HG03432 (cell line): ENCODE measurements around the gene ADCY7.
A peak's percentile ranks its signal among the peaks of the same experiment; 100 is the strongest.

Experiments
- ATAC-seq: cut with Tn5 transposase; IDR thresholded peaks from one replicate; pipeline ENCODE4 v1.9.1; 2021; ENCODE audit warnings: mild to moderate bottlenecking, moderate library complexity; ENCODE audit not compliant: unreplicated experiment

ADCY7 gene

GRCh38 chr16:50247906-50248608, 18.3 kb upstream of the ADCY7 start:
- ATAC-seq = no peak

GRCh38 chr16:50248845-50249244, 17.5 kb upstream of the ADCY7 start:
- ATAC-seq = no peak

GRCh38 chr16:50251375-50252081, 14.8 kb upstream of the ADCY7 start:
- ATAC-seq = no peak

GRCh38 chr16:50252082-50252611, 14.2 kb upstream of the ADCY7 start:
- ATAC-seq = no peak

DNA sequence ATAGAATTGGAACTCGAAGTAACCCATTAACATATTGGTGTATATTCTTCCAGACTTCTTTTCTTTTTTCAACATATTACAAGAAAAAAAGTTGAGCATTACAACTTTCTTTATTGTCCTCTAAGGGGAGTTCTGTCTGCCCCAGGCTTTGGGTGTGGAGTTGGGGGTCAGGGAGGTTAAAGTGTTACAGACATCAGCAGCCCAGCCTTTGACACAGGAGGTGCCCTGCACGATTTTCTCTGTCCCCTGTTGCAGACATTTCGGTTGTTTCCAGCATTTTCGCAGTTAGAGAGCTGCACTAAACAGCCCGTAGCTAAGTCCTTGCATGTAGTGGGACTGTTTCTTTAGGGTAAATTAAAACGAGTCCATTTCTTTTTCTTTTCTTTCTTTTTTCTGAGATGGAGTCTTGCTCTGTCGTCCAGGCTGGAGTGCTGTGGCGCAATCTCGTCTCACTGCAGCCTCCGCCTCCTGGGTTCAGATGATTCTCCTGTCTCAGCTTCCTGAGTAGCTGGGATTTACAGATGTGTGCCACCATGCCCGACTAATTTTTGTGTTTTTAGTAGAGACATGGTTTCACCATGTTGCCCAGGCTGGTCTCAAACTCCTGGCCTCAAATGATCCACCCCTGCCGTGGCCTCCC, 13.4 kb upstream of the ADCY7 start:
- ATAC-seq = no peak

- ATAC-seq = no peak
Measured at GRCh38 chr16:50253514-50253910, 12.8 kb upstream of the ADCY7 start.

DNA sequence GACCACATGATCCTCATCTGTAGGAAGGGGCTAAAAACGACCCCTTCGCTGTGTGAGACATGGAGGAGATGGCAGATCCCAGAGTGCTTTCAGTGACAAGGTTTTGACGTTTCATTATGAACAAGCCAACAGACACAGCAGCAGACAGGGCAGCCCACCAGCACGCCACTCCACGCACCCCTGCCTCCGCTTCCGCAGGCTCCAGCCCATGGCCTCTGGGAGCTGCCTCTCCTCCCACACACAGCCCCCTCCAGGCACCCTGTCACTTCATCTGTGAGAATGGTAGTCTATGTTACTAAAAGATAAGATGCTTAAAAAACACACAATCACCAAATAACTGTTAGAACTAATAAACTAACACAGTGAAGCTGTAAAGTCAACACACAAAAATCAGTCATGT, 12.3 kb upstream of the ADCY7 start:
- no peak for ATAC-seq

DNA sequence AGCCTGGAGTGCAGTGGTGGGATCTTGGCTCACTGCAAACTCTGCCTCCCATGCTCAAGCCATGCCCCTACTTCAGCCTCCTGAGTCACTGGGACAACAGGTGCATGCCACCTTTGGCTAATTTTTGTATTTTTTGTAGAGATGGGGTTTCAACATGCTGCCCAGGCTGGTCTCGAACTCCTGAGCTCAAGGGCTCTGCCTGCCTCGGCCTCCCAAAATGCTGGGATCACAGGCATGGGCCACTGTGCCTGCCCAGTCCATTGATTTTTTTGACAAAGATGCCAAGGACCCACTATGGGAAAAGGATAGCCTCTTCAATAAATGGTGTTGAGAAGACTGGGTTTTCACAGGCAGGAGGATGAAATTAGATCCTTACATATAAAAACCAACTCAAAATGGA, 10.8 kb upstream of the ADCY7 start:
- no peak for ATAC-seq

DNA sequence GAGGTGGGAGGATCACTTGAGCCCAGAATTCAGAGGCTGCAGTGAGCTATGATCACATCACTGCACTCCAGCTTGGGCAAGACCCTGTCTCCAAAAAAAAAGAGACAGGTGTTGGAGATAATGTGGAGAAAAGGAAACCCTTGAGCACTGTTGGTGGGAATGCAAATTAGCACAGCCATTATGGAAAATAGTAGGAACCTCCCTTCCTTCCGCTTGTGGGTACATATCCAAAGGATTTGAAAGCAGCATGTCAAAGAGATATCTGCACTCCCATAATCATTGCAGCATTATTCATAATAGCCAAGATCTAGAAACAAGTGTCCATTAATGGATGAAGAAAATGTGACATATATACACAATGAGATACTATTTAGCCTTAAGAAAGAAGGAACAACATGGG, 9.7 kb upstream of the ADCY7 start:
- ATAC-seq = no peak

DNA sequence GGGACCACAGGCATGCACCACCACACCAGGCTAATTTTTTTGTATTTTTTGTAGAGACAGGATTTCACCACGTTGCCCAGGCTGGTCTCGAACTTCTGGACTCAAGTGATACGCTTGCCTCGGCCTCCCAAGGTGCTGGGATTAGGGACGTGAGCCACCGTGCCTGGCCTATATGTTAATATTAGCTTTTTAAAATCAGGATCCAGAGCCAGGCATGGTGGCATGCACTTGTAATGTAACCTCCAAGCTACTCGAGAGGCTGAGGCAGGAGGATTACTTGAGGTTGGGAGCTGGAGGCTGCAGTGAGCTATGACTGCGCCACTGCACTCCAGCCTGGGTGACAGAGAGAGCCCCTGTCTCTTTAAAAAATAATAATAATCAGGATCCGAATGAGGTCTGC, 8.5 kb upstream of the ADCY7 start:
- no peak for ATAC-seq

GRCh38 chr16:50259334-50260205, 6.8 kb upstream of the ADCY7 start:
- ATAC-seq = no peak

GRCh38 chr16:50260206-50261159, 5.9 kb upstream of the ADCY7 start:
- ATAC-seq = no peak

- no peak for ATAC-seq
Measured at GRCh38 chr16:50261160-50261706, 5.1 kb upstream of the ADCY7 start.

GRCh38 chr16:50261707-50262235, 4.6 kb upstream of the ADCY7 start:
- ATAC-seq = no peak

DNA sequence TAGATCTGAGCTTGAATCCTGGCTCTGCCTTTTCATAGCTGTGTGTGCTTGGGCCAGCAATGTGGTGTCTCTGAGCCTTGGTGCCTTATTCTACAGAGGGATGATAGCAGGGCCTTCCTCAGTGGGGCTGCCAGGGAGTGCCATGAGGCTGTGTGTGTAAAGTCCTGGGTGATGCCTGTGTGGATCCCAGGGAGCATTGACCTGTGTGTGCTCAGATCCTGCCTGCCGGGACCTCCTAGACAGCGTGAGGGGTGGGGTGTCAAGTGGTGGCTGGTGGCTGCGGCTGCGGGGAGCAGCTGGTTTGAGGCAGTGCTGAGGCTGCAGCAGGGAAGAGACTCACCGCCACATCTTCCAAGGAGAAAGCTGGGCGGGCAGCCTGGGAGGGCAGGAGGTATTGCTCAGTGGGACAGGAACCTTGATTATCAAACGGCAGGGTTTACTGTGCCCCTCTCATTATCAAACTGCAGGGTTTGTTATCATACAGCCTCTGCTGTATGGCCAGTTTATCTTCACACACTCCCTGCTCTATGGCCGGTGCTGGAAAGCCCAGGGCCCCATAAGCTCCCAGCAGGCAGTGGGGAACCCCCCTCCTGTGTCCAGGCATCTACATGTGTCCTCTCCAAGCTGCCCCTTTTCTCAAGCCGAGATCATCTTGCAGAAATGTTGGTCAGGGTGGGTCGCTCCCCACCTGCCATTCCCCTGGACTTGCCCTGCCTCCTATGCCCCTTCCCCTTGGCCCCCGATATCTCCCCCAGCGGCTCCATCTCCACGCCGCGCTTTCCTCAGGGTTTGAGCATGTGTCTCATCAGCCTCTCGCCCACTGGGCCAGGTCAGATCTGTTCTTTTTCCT, 3.1 kb upstream of the ADCY7 start:
- ATAC-seq = no peak

- peak; percentile 31 for ATAC-seq
Measured at GRCh38 chr16:50263940-50264929, 2.1 kb upstream of the ADCY7 start.

- ATAC-seq = no peak
Measured at GRCh38 chr16:50265260-50265659, 1.1 kb upstream of the ADCY7 start.
